Measurements from ENCODE around the gene IRF1.

GRCh38 chr5:132460846-132461568, 29.6 kb downstream of the IRF1 start:
- TF ChIP-seq CTCF (IDR thresholded peaks at IDR 0.05) (no peak), POLR2A (IDR thresholded peaks at IDR 0.05) (no peak)

Measured in esophagus squamous epithelium (tissue), 4 donors.